Measurements from ENCODE around the gene BPIFB3. TPM values are rescaled to one million over a fixed set of nuclear protein-coding genes. Genes with fewer than 3 reads are reported as not detected.

Gene BPIFB3
- total and polyA plus RNA-seq, 2 of the 4 experiments (the other 2 are of a cell fraction): not detected

DNA sequence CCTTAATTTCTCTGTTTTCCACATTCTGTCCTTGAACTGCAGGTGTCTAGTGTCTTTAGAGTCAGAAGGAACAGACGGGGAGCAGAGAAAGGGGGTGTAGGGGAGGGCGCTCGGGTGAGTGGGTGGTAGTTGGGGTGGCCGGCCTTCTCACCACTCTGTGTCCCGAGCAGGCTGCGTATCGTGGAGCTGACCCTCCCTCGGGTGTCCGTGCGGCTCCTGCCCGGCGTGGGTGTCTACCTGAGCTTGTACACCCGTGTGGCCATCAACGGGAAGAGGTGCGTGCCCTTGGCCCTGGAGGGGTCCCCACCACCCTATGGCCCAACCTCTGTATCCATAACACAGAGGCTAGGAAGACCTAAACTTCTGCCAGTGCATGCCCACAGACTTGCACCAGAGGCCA lies 31.0 kb downstream of the BPIFB3 start:
- ChIA-PET POLR2A (ENCODE audit: unreplicated experiment) (no interaction called here), CTCF (no interaction called here)
- H4K5ac ChIP-seq (ENCODE audit: low read depth, low read length): no peak overlapping the region
- no peak overlapping the region for H2AFZ ChIP-seq (replicated peaks; ENCODE audit: low read length, poor library complexity)
- H3K4me2 ChIP-seq (ENCODE audit: low read depth, low read length): no peak overlapping the region
- no peaks in the 10 kb centered on the region for H3K79me1 ChIP-seq (ENCODE audit: low read depth in 1 of 2, low read length in 2 of 2)
- H3K4ac ChIP-seq (ENCODE audit: low read depth, low read length): no peak overlapping the region
- H3K9me1 ChIP-seq (ENCODE audit: insufficient read depth, low read length): no peaks in the 10 kb centered on the region
- no peak overlapping the region for H3K23ac ChIP-seq (ENCODE audit: low read depth, low read length)
- no peak overlapping the region for H2AK5ac ChIP-seq (ENCODE audit: low read depth, low read length)
- H3K27me3 ChIP-seq (ENCODE audit: control insufficient read depth, insufficient read depth, low read length): peaks cover 1% of the 10 kb centered on the region
- no peak overlapping the region for H3K14ac ChIP-seq (replicated peaks; ENCODE audit: low read depth, low read length)
- no peak overlapping the region for H2BK20ac ChIP-seq (ENCODE audit: low read depth, low read length)
- intact Hi-C loops (cut with micrococcal nuclease): no loop called here
- H3K9me3 ChIP-seq (ENCODE audit: control insufficient read depth, insufficient read depth, low read length): no peaks in the 10 kb centered on the region
- dilution Hi-C loops (cut with HindIII; ENCODE audit: low sequenced_read_pairs, unreplicated experiment): no loop called here
- H3K27ac ChIP-seq (ENCODE audit: insufficient read depth, low read length): no peak overlapping the region
- H2BK15ac ChIP-seq (ENCODE audit: low read depth, low read length): no peak overlapping the region
- no peak for DNase-seq
- H2AK9ac ChIP-seq (replicated peaks; ENCODE audit: low read depth, low read length, poor library complexity): no peak overlapping the region
- H2BK5ac ChIP-seq (ENCODE audit: low read depth, low read length, poor library complexity, severe bottlenecking): no peak overlapping the region
- H2BK120ac ChIP-seq (ENCODE audit: low read depth, low read length): no peak overlapping the region
- no peak overlapping the region for H3K18ac ChIP-seq (ENCODE audit: low read depth, low read length)
- no peaks in the 10 kb centered on the region for H3K36me3 ChIP-seq (ENCODE audit: control insufficient read depth, insufficient read depth, low read length)
- 65% methylated on average over 4 of the region's 15 CpGs; no CpG with 5 or more reads in 1 of the 2 experiments for WGBS, 2 experiments (ENCODE audit: extremely low coverage in 2 of 2, insufficient read length in 1 of 2)
- H3K9ac ChIP-seq (ENCODE audit: low read depth, low read length): no peak overlapping the region
- H3K4me3 ChIP-seq (ENCODE audit: insufficient read depth, low read depth, low read length): no peak overlapping the region
- ATAC-seq (ENCODE audit: low read depth): no peak
- in situ Hi-C loops (cut with MboI; ENCODE audit: low sequenced_read_pairs): no loop called here
- no peak for TF ChIP-seq BHLHE40 (IDR thresholded peaks at IDR 0.05; ENCODE audit: low read depth, low read length)
- TF ChIP-seq, protein P1, sequence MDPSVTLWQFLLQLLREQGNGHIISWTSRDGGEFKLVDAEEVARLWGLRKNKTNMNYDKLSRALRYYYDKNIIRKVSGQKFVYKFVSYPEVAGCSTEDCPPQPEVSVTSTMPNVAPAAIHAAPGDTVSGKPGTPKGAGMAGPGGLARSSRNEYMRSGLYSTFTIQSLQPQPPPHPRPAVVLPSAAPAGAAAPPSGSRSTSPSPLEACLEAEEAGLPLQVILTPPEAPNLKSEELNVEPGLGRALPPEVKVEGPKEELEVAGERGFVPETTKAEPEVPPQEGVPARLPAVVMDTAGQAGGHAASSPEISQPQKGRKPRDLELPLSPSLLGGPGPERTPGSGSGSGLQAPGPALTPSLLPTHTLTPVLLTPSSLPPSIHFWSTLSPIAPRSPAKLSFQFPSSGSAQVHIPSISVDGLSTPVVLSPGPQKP (IDR thresholded peaks at IDR 0.05; ENCODE audit: borderline replicate concordance, low read depth, low read length): no peak
- no peak for TF ChIP-seq SMC3 (IDR thresholded peaks at IDR 0.05; ENCODE audit: low read depth, low read length)
- TF ChIP-seq, protein P2, sequence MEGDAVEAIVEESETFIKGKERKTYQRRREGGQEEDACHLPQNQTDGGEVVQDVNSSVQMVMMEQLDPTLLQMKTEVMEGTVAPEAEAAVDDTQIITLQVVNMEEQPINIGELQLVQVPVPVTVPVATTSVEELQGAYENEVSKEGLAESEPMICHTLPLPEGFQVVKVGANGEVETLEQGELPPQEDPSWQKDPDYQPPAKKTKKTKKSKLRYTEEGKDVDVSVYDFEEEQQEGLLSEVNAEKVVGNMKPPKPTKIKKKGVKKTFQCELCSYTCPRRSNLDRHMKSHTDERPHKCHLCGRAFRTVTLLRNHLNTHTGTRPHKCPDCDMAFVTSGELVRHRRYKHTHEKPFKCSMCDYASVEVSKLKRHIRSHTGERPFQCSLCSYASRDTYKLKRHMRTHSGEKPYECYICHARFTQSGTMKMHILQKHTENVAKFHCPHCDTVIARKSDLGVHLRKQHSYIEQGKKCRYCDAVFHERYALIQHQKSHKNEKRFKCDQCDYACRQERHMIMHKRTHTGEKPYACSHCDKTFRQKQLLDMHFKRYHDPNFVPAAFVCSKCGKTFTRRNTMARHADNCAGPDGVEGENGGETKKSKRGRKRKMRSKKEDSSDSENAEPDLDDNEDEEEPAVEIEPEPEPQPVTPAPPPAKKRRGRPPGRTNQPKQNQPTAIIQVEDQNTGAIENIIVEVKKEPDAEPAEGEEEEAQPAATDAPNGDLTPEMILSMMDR (conservative IDR thresholded peaks at IDR 0.05; ENCODE audit: low read depth, low read length): no peak
- TF ChIP-seq CHD1 (IDR thresholded peaks at IDR 0.05; ENCODE audit: low read depth, low read length): no peak
- TF ChIP-seq RFX5 (IDR thresholded peaks at IDR 0.05; ENCODE audit: low read depth, low read length): no peak
- TF ChIP-seq, protein P3, sequence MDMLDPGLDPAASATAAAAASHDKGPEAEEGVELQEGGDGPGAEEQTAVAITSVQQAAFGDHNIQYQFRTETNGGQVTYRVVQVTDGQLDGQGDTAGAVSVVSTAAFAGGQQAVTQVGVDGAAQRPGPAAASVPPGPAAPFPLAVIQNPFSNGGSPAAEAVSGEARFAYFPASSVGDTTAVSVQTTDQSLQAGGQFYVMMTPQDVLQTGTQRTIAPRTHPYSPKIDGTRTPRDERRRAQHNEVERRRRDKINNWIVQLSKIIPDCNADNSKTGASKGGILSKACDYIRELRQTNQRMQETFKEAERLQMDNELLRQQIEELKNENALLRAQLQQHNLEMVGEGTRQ (IDR thresholded peaks at IDR 0.05; ENCODE audit: low read depth, low read length): no peak
- no peak for TF ChIP-seq CEBPB (IDR thresholded peaks at IDR 0.05; ENCODE audit: low read depth, low read length)
- no peak for TF ChIP-seq MAZ (IDR thresholded peaks at IDR 0.05; ENCODE audit: borderline replicate concordance, low read depth, low read length)
- TF ChIP-seq NFE2L2 (IDR thresholded peaks at IDR 0.05; ENCODE audit: low read depth, low read length): no peak
- BruUV-seq (replicated peaks): no TSS peak
- H4K8ac ChIP-seq (ENCODE audit: low read depth in 2 of 2, low read length in 2 of 2): no peak overlapping the region
- H3K56ac ChIP-seq (ENCODE audit: extremely low read depth, insufficient read depth, low read length): no peak overlapping the region
- no peaks in the 10 kb centered on the region for H3K4me1 ChIP-seq (ENCODE audit: control insufficient read depth, insufficient read depth, low read length)
- H4K20me1 ChIP-seq (ENCODE audit: insufficient read depth, low read length): no peaks in the 10 kb centered on the region
- no peak overlapping the region for H4K91ac ChIP-seq (ENCODE audit: insufficient read depth, low read depth, low read length)

All from IMR-90 (cell line).